GM12875 (cell line): ENCODE measurements around the gene MARCHF10.

Source experiments
- H3K4me3 ChIP-seq: one replicate; pipeline ENCODE4 v1.5.1; 2011; ENCODE audit warnings: low read depth, low read length, control low read depth
- TF ChIP-seq, protein P1 (sequence below): IDR thresholded peaks from 2 replicates; pipeline ENCODE4 v1.5.1; 2011; ENCODE audit warnings: low read depth, mild to moderate bottlenecking, control low read depth, inconsistent platforms, low read length, moderate library complexity, borderline replicate concordance; ENCODE audit not compliant: insufficient read depth

MARCHF10 gene

GRCh38 chr17:62760059-62760944, 47.8 kb downstream of the MARCHF10 start:
- no peak overlapping the region for H3K4me3 ChIP-seq
- TF ChIP-seq, protein P1, sequence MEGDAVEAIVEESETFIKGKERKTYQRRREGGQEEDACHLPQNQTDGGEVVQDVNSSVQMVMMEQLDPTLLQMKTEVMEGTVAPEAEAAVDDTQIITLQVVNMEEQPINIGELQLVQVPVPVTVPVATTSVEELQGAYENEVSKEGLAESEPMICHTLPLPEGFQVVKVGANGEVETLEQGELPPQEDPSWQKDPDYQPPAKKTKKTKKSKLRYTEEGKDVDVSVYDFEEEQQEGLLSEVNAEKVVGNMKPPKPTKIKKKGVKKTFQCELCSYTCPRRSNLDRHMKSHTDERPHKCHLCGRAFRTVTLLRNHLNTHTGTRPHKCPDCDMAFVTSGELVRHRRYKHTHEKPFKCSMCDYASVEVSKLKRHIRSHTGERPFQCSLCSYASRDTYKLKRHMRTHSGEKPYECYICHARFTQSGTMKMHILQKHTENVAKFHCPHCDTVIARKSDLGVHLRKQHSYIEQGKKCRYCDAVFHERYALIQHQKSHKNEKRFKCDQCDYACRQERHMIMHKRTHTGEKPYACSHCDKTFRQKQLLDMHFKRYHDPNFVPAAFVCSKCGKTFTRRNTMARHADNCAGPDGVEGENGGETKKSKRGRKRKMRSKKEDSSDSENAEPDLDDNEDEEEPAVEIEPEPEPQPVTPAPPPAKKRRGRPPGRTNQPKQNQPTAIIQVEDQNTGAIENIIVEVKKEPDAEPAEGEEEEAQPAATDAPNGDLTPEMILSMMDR, result no peak

DNA sequence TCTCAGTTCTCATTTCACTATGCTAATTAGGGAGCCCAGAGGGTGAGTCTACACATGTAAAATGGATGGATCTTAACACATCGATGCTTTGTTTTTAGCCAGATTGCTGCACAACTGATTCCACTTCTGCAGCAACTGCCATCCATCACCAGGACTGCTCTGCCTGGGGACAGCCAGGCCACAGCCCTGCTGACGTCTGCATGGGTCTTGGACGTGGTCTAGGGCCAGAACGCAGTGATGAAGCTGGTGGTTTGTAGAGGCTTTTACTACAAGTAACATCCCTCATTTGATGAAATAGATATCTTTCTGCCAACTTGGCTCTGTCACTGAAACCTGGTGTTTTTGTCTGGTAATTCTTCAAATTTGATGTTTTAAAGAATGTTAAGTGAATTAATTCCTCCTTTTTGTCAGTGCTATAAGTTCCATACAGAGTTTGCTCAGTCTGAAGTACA, 50.6 kb downstream of the MARCHF10 start:
- TF ChIP-seq, protein P1, result no peak
- no peak overlapping the region for H3K4me3 ChIP-seq

GRCh38 chr17:62756198-62756597, 51.9 kb downstream of the MARCHF10 start:
- TF ChIP-seq, protein P1, result no peak

DNA sequence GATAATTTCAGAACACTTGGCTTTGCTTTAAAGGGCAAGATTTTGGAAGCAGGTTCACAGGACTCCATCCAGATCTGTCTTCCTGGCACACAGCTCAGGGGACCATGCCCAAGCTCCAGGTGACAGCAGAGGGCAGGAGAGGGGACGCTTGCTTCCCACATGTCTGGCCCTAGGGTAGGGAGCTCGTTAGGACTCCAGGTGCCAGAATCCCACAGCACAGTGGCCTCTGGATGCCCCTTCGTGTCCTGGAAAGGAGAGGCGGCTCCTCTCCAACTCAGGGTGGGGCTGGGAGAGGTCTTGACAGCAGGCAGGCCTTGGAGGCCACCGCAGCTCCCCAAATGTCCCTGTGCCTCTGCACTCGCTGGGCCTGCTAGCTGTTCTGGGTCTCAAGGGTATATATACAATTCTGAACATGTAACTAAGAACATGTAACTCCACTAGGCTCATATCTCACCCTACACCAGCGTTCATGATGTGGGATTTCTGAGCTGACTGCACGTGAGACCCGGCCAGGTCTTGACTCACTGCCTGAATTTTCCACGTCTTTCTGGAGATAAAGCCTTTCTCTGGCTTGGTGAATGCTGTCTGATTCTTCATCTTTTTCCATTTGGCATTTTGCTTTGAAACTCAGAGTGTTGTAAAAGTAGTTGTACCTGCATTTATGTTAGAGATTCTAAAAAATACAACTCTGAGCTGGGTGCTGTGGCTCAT, 52.8 kb downstream of the MARCHF10 start:
- H3K4me3 ChIP-seq, result no peak overlapping the region
- TF ChIP-seq, protein P1, result no peak

More at GRCh38 chr17:62756198-62756597, 51.9 kb downstream of the MARCHF10 start:
- no peak overlapping the region for H3K4me3 ChIP-seq

- TF ChIP-seq, protein P1, result no peak
- H3K4me3 ChIP-seq, result no peak overlapping the region
Observed at GRCh38 chr17:62754631-62755030, 53.5 kb downstream of the MARCHF10 start.

- H3K4me3 ChIP-seq, result no peak overlapping the region
- TF ChIP-seq, protein P1, result no peak
Observed at GRCh38 chr17:62753562-62753961, 54.6 kb downstream of the MARCHF10 start.
